Measurements from ENCODE around the gene PLXDC2. TPM values are rescaled to one million over a fixed set of nuclear protein-coding genes. Genes with fewer than 3 reads are reported as not detected.

PLXDC2 gene
- total RNA-seq, 5 donors from 2014 or later (not counting 1 experiment from before 2014, with no cell fraction given), result 0.49 to 1.1 (median 0.56) TPM

DNA sequence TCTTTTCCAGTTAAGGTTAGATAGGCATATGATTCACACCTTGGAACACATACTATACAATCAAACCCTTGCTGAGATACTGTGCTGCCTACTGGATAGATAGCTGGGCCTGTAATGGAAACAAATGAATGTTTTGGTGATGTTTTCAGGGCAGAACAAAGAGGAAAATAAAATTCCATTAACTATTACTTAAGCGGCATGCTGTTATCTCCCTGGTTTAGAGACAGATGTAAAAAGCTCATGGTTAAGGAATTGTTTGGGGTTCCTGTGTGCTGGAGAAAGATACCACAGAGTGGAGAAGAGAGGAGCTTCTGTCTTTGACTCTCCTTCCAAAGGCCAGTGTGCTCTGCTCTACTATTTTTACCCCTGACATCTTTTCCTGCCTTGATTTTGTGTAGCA is 341.1 kb downstream of the PLXDC2 start:
- POLR2A ChIA-PET, result no interaction called here
- peaks cover 4 to 17% (median 9%) of the 10 kb centered on the region in 3 donors for H3K9me3 Mint-ChIP-seq
- ATAC-seq (replicated peaks in 1 of 4), result no peak

DNA sequence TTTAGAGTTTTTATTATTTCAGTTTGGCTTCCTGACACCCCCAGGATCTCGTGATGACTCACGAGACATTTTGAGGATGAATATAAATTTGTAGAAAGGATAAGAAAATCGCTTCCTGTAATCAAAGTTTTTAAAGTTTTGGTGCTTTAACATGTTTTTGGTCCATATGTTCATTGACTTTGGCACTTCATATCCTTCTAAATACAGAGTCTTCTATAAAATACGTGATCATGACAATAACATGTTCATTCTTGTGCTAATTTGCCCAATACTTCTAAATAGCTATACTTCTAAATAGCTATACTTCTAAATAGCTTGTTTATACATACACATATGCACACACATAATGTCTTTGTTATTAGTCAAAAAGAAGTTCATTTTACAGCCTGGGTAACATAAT is 341.9 kb downstream of the PLXDC2 start:
- no CpG with 5 or more reads among the region's 4 CpGs for WGBS (ENCODE audit: insufficient coverage)
- Mint-ChIP-seq H3K4me1 (no peaks in the 10 kb centered on the region), H3K27me3 (no peaks in the 10 kb centered on the region), H3K36me3 (no peaks in the 10 kb centered on the region), H3K4me3 (no peak overlapping the region), H3K9me3 (peaks cover 4 to 15% (median 9%) of the 10 kb centered on the region in 3 donors), H3K27ac (no peak overlapping the region)
- Histone ChIP-seq H3K27ac (ENCODE audit: low read length) (no peak overlapping the region), H3K9me3 (no peaks in the 10 kb centered on the region), H3K4me1 (ENCODE audit: control insufficient read depth in 1 of 2, extremely low read depth in 1 of 2, insufficient read depth in 2 of 2, low read length in 2 of 2) (no peaks in the 10 kb centered on the region), H3K27me3 (replicated peaks in 1 of 2; ENCODE audit: control insufficient read depth in 2 of 2, extremely low read depth in 1 of 2, insufficient read depth in 2 of 2, low read length in 1 of 2) (no peaks in the 10 kb centered on the region), H3K36me3 (ENCODE audit: control insufficient read depth in 2 of 2, extremely low read depth in 1 of 2, insufficient read depth in 1 of 2, low read length in 1 of 2) (no peaks in the 10 kb centered on the region), H3K4me3 (ENCODE audit: control insufficient read depth in 1 of 2, extremely low read depth in 1 of 2, low read length in 1 of 2) (no peak overlapping the region)
- ATAC-seq (replicated peaks in 1 of 4), result no peak
- ChIA-PET POLR2A (interaction anchor here in 1 of 2 donors (0.6 kb wide), 1 partner anchor 325 kb away, joined by 4 read pairs; no protein-coding TSS in a partner anchor), CTCF (no interaction called here)
- no peak for DNase-seq

More for the DNA sequence above, 341.1 kb downstream of the PLXDC2 start:
- Mint-ChIP-seq H3K36me3 (no peaks in the 10 kb centered on the region), H3K27ac (no peak overlapping the region), H3K4me3 (no peak overlapping the region), H3K27me3 (no peaks in the 10 kb centered on the region), H3K4me1 (no peaks in the 10 kb centered on the region)
- CTCF ChIA-PET, result no interaction called here
- no peaks in the 10 kb centered on the region for H3K9me3 ChIP-seq
- no peaks in the 10 kb centered on the region for H3K27me3 ChIP-seq (replicated peaks in 1 of 2; ENCODE audit: control insufficient read depth in 2 of 2, extremely low read depth in 1 of 2, insufficient read depth in 2 of 2, low read length in 1 of 2)
- no peak overlapping the region for H3K4me3 ChIP-seq (ENCODE audit: control insufficient read depth in 1 of 2, extremely low read depth in 1 of 2, low read length in 1 of 2)
- no CpG with 5 or more reads among the region's 1 CpG for WGBS (ENCODE audit: insufficient coverage)
- no peaks in the 10 kb centered on the region for H3K4me1 ChIP-seq (ENCODE audit: control insufficient read depth in 1 of 2, extremely low read depth in 1 of 2, insufficient read depth in 2 of 2, low read length in 2 of 2)
- H3K36me3 ChIP-seq (ENCODE audit: control insufficient read depth in 2 of 2, extremely low read depth in 1 of 2, insufficient read depth in 1 of 2, low read length in 1 of 2), result no peaks in the 10 kb centered on the region
- no peak overlapping the region for H3K27ac ChIP-seq (ENCODE audit: low read length)
- no peak for DNase-seq

DNA sequence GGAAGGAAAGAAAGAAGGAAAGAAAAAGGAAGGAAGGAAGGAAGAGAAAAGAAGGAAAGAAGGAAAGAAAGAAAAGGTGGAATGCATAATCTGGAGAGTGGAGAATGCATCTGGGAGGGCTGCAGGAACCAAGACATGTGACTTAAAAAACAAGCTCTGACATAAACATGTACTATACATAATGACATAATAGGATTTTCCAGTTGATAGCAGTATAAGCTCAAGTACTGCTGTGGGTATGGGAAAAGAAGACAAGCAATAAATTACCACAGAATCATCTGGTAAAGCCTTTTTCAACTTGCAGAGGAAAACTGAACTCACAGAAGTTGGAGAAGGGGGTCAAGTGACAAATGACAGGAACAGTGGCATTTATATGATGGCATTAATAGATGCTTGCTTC is 345.9 kb downstream of the PLXDC2 start:
- Mint-ChIP-seq H3K9me3 (peaks cover under 1 to 21% (median 7%) of the 10 kb centered on the region in 3 donors), H3K4me1 (no peaks in the 10 kb centered on the region), H3K27me3 (no peaks in the 10 kb centered on the region), H3K27ac (no peak overlapping the region), H3K36me3 (no peaks in the 10 kb centered on the region), H3K4me3 (no peak overlapping the region)
- Histone ChIP-seq H3K27ac (ENCODE audit: low read length) (no peak overlapping the region), H3K27me3 (replicated peaks in 1 of 2; ENCODE audit: control insufficient read depth in 2 of 2, extremely low read depth in 1 of 2, insufficient read depth in 2 of 2, low read length in 1 of 2) (no peaks in the 10 kb centered on the region), H3K36me3 (ENCODE audit: control insufficient read depth in 2 of 2, extremely low read depth in 1 of 2, insufficient read depth in 1 of 2, low read length in 1 of 2) (no peaks in the 10 kb centered on the region), H3K9me3 (no peaks in the 10 kb centered on the region), H3K4me3 (ENCODE audit: control insufficient read depth in 1 of 2, extremely low read depth in 1 of 2, low read length in 1 of 2) (no peak overlapping the region), H3K4me1 (ENCODE audit: control insufficient read depth in 1 of 2, extremely low read depth in 1 of 2, insufficient read depth in 2 of 2, low read length in 2 of 2) (no peaks in the 10 kb centered on the region)
- POLR2A ChIA-PET, result no interaction called here
- CTCF ChIA-PET, result no interaction called here
- no peak for ATAC-seq (replicated peaks in 1 of 4)
- no peak for DNase-seq

DNA sequence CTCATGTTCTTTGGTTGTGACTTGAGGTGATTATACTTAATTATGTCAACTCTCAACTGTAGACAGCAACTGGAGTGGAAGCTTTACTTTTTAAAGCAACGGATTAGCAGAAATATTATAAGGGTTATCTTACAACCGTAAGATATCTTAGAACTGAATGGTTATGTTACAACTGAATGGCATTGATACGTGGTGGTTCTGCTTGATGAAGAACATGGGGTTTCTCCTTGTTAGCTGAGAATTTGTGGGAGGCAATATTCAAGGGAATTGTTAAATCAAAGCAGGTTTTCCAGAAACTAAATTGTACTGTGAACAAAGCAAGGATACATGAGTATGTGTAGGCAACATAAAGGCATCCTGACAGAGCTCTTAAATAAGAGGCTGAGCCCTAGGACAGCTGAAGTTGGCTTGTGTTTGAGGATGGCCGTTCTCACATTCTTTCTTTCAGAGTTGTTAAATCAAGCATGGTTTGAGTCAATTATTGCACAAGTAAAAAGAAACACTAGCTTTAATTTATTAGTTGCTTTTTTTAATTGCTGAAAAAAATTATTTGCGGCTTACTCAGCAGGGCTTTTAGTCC is 350.0 kb downstream of the PLXDC2 start:
- Histone ChIP-seq H3K27ac (ENCODE audit: low read length) (no peak overlapping the region), H3K36me3 (ENCODE audit: control insufficient read depth in 2 of 2, extremely low read depth in 1 of 2, insufficient read depth in 1 of 2, low read length in 1 of 2) (no peaks in the 10 kb centered on the region), H3K4me3 (ENCODE audit: control insufficient read depth in 1 of 2, extremely low read depth in 1 of 2, low read length in 1 of 2) (no peak overlapping the region), H3K4me1 (ENCODE audit: control insufficient read depth in 1 of 2, extremely low read depth in 1 of 2, insufficient read depth in 2 of 2, low read length in 2 of 2) (no peaks in the 10 kb centered on the region), H3K9me3 (no peaks in the 10 kb centered on the region), H3K27me3 (replicated peaks in 1 of 2; ENCODE audit: control insufficient read depth in 2 of 2, extremely low read depth in 1 of 2, insufficient read depth in 2 of 2, low read length in 1 of 2) (no peaks in the 10 kb centered on the region)
- Mint-ChIP-seq H3K36me3 (no peaks in the 10 kb centered on the region), H3K4me3 (no peak overlapping the region), H3K27ac (no peak overlapping the region), H3K9me3 (peaks cover 2 to 15% (median 7%) of the 10 kb centered on the region in 3 donors), H3K4me1 (no peaks in the 10 kb centered on the region), H3K27me3 (no peaks in the 10 kb centered on the region)
- no peak for DNase-seq
- 81% methylated on average over 2 of the region's 5 CpGs for WGBS (ENCODE audit: insufficient coverage)
- no peak for ATAC-seq (replicated peaks in 1 of 4)
- POLR2A ChIA-PET, result no interaction called here
- CTCF ChIA-PET, result no interaction called here

DNA sequence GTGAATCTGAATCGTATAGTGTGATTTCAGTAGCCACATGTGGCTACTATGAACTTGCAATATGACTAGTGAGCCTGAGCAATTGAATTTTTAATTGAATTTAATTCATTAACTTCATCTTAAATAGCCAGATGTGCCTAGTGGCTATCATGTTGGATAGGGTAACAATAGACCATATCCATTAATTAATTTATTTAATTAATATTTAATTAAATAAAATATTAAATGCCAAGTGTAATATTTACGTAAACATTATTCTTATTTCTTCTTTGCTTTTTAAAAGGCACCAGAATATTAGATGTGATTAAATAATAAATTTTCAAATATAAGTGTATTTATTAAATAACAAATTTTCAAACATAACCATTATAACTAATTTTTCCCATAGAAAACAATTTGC is 354.4 kb downstream of the PLXDC2 start:
- no peaks in the 10 kb centered on the region for H3K4me1 ChIP-seq (ENCODE audit: control insufficient read depth in 1 of 2, extremely low read depth in 1 of 2, insufficient read depth in 2 of 2, low read length in 2 of 2)
- ATAC-seq (replicated peaks in 1 of 4), result no peak
- no peak overlapping the region for H3K4me3 ChIP-seq (ENCODE audit: control insufficient read depth in 1 of 2, extremely low read depth in 1 of 2, low read length in 1 of 2)
- H3K27me3 Mint-ChIP-seq, result no peaks in the 10 kb centered on the region
- no peak overlapping the region for H3K27ac Mint-ChIP-seq
- H3K27ac ChIP-seq (ENCODE audit: low read length), result no peak overlapping the region
- no CpG with 5 or more reads among the region's 2 CpGs for WGBS (ENCODE audit: insufficient coverage)
- POLR2A ChIA-PET, result no interaction called here
- DNase-seq, result no peak
- H3K36me3 Mint-ChIP-seq, result no peaks in the 10 kb centered on the region
- peaks cover 0 to 5% (median 2%) of the 10 kb centered on the region in 3 donors for H3K9me3 Mint-ChIP-seq
- no peaks in the 10 kb centered on the region for H3K27me3 ChIP-seq (replicated peaks in 1 of 2; ENCODE audit: control insufficient read depth in 2 of 2, extremely low read depth in 1 of 2, insufficient read depth in 2 of 2, low read length in 1 of 2)
- no peaks in the 10 kb centered on the region for H3K9me3 ChIP-seq
- CTCF ChIA-PET, result no interaction called here
- no peaks in the 10 kb centered on the region for H3K36me3 ChIP-seq (ENCODE audit: control insufficient read depth in 2 of 2, extremely low read depth in 1 of 2, insufficient read depth in 1 of 2, low read length in 1 of 2)
- H3K4me1 Mint-ChIP-seq, result no peaks in the 10 kb centered on the region
- H3K4me3 Mint-ChIP-seq, result no peak overlapping the region

DNA sequence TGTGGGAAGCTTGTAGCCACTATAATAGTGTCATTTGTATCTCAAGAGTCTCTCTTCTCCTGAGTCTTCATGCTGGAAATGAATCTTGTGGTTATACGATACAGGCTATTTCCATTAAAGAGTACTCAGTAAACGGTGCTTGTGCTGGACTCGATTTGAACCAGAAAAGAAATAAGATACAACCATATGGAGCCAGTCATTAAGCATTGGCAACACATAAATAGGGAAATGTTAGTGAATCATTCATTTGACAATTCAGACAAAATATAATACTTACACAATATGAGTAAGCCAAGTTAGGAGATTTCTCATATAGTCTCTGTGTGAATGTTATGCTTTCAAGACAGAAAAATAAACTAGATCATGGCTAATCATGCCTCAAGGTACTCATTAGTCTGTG is 356.8 kb downstream of the PLXDC2 start:
- Mint-ChIP-seq H3K4me1 (no peaks in the 10 kb centered on the region), H3K4me3 (no peak overlapping the region), H3K27me3 (no peaks in the 10 kb centered on the region), H3K27ac (no peak overlapping the region), H3K36me3 (no peaks in the 10 kb centered on the region), H3K9me3 (no peaks in the 10 kb centered on the region)
- no peaks in the 10 kb centered on the region for H3K27me3 ChIP-seq (replicated peaks in 1 of 2; ENCODE audit: control insufficient read depth in 2 of 2, extremely low read depth in 1 of 2, insufficient read depth in 2 of 2, low read length in 1 of 2)
- H3K4me3 ChIP-seq (ENCODE audit: control insufficient read depth in 1 of 2, extremely low read depth in 1 of 2, low read length in 1 of 2), result no peak overlapping the region
- WGBS (ENCODE audit: insufficient coverage), result no CpG with 5 or more reads among the region's 3 CpGs
- no peak for ATAC-seq (replicated peaks in 1 of 4)
- no peaks in the 10 kb centered on the region for H3K9me3 ChIP-seq
- H3K4me1 ChIP-seq (ENCODE audit: control insufficient read depth in 1 of 2, extremely low read depth in 1 of 2, insufficient read depth in 2 of 2, low read length in 2 of 2), result no peaks in the 10 kb centered on the region
- DNase-seq, result no peak
- no peak overlapping the region for H3K27ac ChIP-seq (ENCODE audit: low read length)
- ChIA-PET CTCF (no interaction called here), POLR2A (no interaction called here)
- H3K36me3 ChIP-seq (ENCODE audit: control insufficient read depth in 2 of 2, extremely low read depth in 1 of 2, insufficient read depth in 1 of 2, low read length in 1 of 2), result no peaks in the 10 kb centered on the region

DNA sequence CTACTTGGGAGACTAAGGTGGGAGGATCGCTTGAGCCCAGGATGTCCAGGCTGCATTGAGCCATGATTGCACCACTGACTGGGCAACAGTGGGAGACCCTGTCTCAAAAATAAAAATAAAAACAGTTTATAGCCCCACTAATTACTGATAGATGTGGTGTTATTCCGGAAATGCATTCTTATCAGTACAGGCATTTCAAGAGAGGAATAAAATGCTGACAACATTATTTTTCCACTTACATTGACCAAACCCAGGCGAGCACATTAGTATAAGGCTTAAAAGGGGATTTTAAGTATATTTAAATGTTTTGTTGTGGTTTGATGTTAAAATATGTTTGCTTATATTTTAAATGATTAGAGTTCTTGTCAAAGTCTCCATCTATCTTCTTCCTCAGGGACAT is 359.5 kb downstream of the PLXDC2 start:
- no peak overlapping the region for H3K4me3 ChIP-seq (ENCODE audit: control insufficient read depth in 1 of 2, extremely low read depth in 1 of 2, low read length in 1 of 2)
- ChIA-PET CTCF (no interaction called here), POLR2A (no interaction called here)
- Mint-ChIP-seq H3K9me3 (no peaks in the 10 kb centered on the region), H3K27me3 (no peaks in the 10 kb centered on the region), H3K4me3 (no peak overlapping the region), H3K4me1 (no peaks in the 10 kb centered on the region), H3K36me3 (no peaks in the 10 kb centered on the region), H3K27ac (no peak overlapping the region)
- no peaks in the 10 kb centered on the region for H3K4me1 ChIP-seq (ENCODE audit: control insufficient read depth in 1 of 2, extremely low read depth in 1 of 2, insufficient read depth in 2 of 2, low read length in 2 of 2)
- DNase-seq (no peak), ATAC-seq (replicated peaks in 1 of 4) (no peak)
- no peaks in the 10 kb centered on the region for H3K36me3 ChIP-seq (ENCODE audit: control insufficient read depth in 2 of 2, extremely low read depth in 1 of 2, insufficient read depth in 1 of 2, low read length in 1 of 2)
- H3K27me3 ChIP-seq (replicated peaks in 1 of 2; ENCODE audit: control insufficient read depth in 2 of 2, extremely low read depth in 1 of 2, insufficient read depth in 2 of 2, low read length in 1 of 2), result no peaks in the 10 kb centered on the region
- no CpG with 5 or more reads among the region's 3 CpGs for WGBS (ENCODE audit: insufficient coverage)
- H3K27ac ChIP-seq (ENCODE audit: low read length), result no peak overlapping the region
- H3K9me3 ChIP-seq, result no peaks in the 10 kb centered on the region

All from T-cell (primary cell).